Activated CD4-positive, alpha-beta T cell treated with anti-CD3 and anti-CD28 coated beads, Interleukin-2, amount 10 ng/mL, durations not matched to agents 7 days and 5 days (primary cell): Measurements from ENCODE around the gene RPA3. TPM values are rescaled to one million over a fixed set of nuclear protein-coding genes. Genes with fewer than 3 reads are reported as not detected.

Source experiments
- CTCF ChIA-PET: fragments of 350-600 bp; sonication (Branson Sonifier 250); formaldehyde crosslinking; loops from one replicate; lab custom pipeline; 2021; ENCODE audit warnings: antibody characterized with exemption; lab: Charles Lee
- POLR2A ChIA-PET: fragments of 350-600 bp; sonication (Branson Sonifier 250); formaldehyde crosslinking; loops from one replicate; lab custom pipeline; 2021; ENCODE audit warnings: antibody characterized with exemption; lab: Charles Lee
- DNase-seq: peaks from one replicate; pipeline ENCODE4 v3.0.0-alpha.2; 2020
- H3K27ac Mint-ChIP-seq: one replicate; pipeline ENCODE4 v1.8.0; 2021; ENCODE audit warnings: mild to moderate bottlenecking, moderate library complexity, mixed read lengths
- H3K27me3 Mint-ChIP-seq: one replicate; pipeline ENCODE4 v1.8.0; 2021; ENCODE audit warnings: mixed read lengths
- H3K36me3 Mint-ChIP-seq: one replicate; pipeline ENCODE4 v1.8.0; 2021; ENCODE audit warnings: low read depth, mixed read lengths
- H3K4me1 Mint-ChIP-seq: one replicate; pipeline ENCODE4 v1.8.0; 2021; ENCODE audit warnings: mixed read lengths
- H3K4me3 Mint-ChIP-seq: one replicate; pipeline ENCODE4 v1.8.0; 2021; ENCODE audit warnings: mild to moderate bottlenecking, moderate library complexity, mixed read lengths
- H3K9me3 Mint-ChIP-seq: one replicate; pipeline ENCODE4 v1.8.0; 2021; ENCODE audit warnings: mixed read lengths
- total RNA-seq, 2 experiments: library from RNA; stranded (reverse); gene quantifications; one replicate each; pipeline ENCODE4 v1.2.3, GENCODE V29; 2021

Gene RPA3
- 10 to 100 TPM; 93.2 to 93.4 TPM for total RNA-seq

DNA sequence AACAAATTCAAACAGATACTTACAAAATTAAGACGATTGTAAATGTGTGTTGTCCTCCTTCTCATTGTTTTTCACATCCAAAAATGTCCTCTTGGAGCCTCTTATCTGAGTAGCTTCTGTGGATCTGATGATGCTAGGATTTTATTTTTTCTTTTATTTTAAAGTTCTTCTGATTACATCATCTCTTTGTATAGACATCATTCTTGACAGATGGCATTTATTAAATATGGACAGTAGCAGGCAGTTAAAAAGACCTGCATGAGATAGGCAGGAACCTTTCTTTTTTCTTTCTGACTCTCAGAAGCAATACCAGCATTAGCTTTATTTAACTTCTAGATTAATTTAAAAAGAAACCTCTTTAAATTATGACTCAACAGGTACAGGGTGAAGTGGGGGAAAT, at the start of gene RPA3:
Gene RPA3 (minus strand): TSS at position 116 of the 400 bp plus-strand sequence. CDS start 78,189 bp downstream, outside the sequence.
- Mint-ChIP-seq H3K36me3 (peaks cover 11% of the 10 kb centered on the region), H3K27ac (peak within 1 kb of the TSS; percentile 50), H3K9me3 (peaks cover 7% of the 10 kb centered on the region), H3K4me3 (no peak within 1 kb of the TSS), H3K27me3 (no peaks in the 10 kb centered on the region), H3K4me1 (peaks cover 17% of the 10 kb centered on the region)
- DNase-seq = no peak
- POLR2A ChIA-PET = no interaction called here
- CTCF ChIA-PET = interaction anchor here (0.8 to 1.3 kb wide), 2 partner anchors 31 to 78 kb away, joined by 3 read pairs; partner anchors contain the start of gene UMAD1

DNA sequence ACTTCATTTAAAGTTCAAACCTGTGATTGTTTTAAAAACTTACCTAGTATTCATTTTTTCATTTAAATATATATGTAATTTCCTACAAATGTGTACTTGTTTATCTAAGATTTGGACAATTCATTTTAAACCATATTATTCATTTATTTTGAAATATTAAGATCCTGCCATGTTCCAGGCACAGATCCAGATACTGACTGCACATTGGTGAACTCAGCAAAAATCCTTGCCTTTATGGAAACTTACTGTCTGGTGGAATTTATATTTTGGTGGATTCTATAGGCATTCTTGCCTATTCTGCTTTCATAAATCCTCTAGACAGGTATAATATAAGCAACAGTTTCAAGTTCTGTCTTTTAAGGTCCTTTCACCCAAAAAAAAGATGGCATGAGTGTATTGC, 48.3 kb upstream of the RPA3 start:
- no peaks in the 10 kb centered on the region for H3K36me3 Mint-ChIP-seq
- ChIA-PET CTCF (interaction anchor here (0.6 kb wide), 2 partner anchors 422 to 489 kb away, joined by 3 read pairs; no protein-coding TSS in a partner anchor), POLR2A (interaction anchor here (0.6 kb wide), 1 partner anchor 44 kb away, joined by 4 read pairs; no protein-coding TSS in a partner anchor)
- no peak overlapping the region for H3K27ac Mint-ChIP-seq
- no peak for DNase-seq
- H3K27me3 Mint-ChIP-seq = no peaks in the 10 kb centered on the region
- no peaks in the 10 kb centered on the region for H3K9me3 Mint-ChIP-seq
- peaks cover 33% of the 10 kb centered on the region for H3K4me1 Mint-ChIP-seq
- H3K4me3 Mint-ChIP-seq = no peak overlapping the region

DNA sequence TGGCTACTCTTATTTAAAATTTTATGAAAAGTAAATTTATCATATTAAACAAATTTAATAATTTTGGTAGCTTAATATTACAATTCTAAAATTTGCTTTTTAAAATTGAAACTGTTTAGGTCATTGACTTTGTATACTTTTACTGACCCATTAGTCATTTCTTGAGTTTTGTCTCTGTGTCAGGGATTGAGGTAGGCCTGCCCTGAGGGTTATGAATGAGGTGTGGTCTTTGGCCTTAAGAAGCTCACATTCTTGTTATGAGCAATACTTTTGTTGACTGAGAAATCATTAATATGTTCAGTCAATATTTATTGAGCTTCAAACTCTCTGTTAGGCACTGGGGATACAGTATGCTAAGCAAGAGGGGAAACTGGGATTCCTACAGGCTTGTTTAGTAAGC, 47.0 kb upstream of the RPA3 start:
- H3K27ac Mint-ChIP-seq = no peak overlapping the region
- H3K36me3 Mint-ChIP-seq = no peaks in the 10 kb centered on the region
- ChIA-PET CTCF (interaction anchor here (0.7 to 1.5 kb wide), 4 partner anchors 31 to 383 kb away, joined by 3 to 7 read pairs (median 3); no protein-coding TSS in a partner anchor), POLR2A (no interaction called here)
- no peaks in the 10 kb centered on the region for H3K27me3 Mint-ChIP-seq
- peaks cover 42% of the 10 kb centered on the region for H3K4me1 Mint-ChIP-seq
- no peak for DNase-seq
- no peak overlapping the region for H3K4me3 Mint-ChIP-seq
- H3K9me3 Mint-ChIP-seq = no peaks in the 10 kb centered on the region

DNA sequence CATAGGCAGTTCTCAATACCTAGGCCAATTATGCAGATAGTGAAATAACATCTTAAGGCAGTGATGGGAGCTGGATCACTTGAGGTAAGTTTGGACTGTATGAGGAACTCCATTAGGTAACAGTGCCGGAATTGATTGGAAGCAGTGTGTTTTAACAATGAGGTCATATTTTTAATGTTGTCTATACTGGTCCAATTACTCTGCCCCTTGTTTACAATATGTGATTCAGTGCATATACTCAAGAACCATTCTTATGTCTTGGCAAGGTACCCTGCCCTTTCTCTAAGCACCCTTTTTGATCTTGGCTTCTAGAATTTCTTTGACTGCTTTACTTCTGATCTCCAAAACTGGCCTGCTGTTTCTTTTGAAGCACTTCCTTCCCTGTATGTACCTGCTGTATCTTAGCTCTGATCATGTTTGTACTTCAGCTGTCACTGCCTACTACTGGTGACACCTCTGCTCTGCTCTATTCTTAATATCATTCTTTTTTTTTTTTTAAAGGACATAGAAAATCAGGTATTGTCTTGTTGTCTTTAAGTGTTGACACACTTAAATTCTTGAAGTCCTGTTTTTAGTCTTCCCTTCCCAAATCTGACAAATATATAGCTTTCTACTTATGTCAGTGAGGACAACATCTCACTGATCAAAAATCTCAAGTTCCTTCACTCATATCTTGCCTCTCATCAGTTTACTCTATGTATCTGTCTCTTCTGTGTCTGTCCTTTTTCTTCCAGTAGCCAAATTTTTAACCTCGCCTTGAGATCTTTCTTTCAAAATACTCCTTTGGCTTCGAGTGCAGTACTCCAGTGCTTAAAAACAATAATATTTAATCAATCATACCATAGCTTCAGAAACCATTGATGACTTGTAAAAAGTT, 46.4 kb upstream of the RPA3 start:
- Mint-ChIP-seq H3K4me1 (peaks cover 43% of the 10 kb centered on the region), H3K4me3 (no peak overlapping the region), H3K9me3 (no peaks in the 10 kb centered on the region), H3K27me3 (no peaks in the 10 kb centered on the region), H3K27ac (peak overlapping the region; percentile 73), H3K36me3 (no peaks in the 10 kb centered on the region)
- peak; percentile 25 for DNase-seq
- ChIA-PET POLR2A (no interaction called here), CTCF (interaction anchor here (0.7 to 1.5 kb wide), 6 partner anchors 8 to 384 kb away, joined by 3 to 7 read pairs (median 3); no protein-coding TSS in a partner anchor)

DNA sequence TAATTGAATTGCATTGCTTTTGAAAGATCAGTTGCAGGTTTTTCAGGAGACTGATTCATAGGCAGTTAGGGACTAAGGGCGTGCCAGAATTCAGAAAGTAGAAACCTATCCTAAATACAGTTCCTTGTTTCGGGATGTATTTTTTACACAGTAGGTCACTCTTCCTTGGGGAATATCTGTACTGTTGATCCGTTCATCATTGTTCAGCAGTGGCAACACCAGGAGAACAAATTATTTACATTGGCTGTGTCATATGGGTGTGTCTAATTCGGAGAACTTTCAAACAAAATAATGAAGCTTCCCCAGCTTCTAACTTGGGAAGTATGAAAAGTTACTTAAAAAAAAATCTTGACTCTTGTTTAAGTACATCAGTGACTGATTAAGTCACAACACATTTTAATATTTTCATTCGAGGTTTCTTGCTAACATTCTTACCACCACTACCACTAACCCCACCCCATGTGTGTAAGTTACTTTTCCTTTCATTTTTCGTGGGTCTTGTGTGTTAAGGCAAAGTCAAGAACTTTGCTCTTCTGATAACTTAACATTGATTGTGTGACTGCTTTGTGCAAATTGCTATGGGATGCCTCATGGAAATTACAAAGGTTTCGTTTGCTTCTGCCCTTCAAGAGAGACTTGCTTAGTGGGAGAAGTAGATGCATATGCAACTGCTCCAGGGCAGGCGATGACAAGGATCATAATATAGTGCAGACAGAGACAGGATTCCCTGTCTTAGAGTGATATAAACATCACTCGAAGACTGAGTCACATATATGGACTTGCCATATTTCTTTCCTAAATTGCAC, 43.8 kb upstream of the RPA3 start:
- Mint-ChIP-seq H3K36me3 (no peaks in the 10 kb centered on the region), H3K27me3 (no peaks in the 10 kb centered on the region), H3K27ac (peak overlapping the region; percentile 96), H3K9me3 (no peaks in the 10 kb centered on the region), H3K4me1 (peaks cover 43% of the 10 kb centered on the region), H3K4me3 (peak overlapping the region; percentile 86)
- peak; percentile 55 for DNase-seq
- ChIA-PET CTCF (no interaction called here), POLR2A (no interaction called here)

DNA sequence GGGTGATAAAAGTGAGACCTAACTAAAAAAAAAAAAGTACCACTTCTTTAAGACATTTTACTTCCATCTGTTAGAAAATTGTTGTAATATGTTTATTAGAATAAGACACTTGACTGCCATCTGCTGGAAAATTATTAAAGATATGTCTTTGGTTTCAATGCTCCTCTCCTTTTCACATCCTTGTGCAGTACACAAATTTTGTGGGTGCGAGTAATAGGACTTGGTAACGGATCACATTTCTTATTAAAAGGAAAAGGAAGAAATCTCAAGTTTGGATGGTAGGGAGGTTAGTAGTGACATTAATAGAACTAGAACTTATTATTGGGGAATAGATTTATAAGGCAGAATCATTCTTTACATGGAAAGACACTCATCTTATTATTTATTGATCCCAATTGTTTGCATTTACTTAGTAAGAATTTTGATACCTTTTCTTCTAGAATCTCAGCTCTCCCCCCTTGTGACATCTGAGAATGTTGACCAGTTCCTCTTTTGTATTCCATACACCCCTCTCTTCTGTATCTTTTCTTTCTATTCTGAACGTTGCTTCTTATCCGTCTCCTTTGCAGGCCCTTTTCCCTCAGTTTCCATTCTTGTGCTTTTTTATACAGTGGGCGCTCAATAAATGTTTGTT, 43.0 kb upstream of the RPA3 start:
- POLR2A ChIA-PET = no interaction called here
- H3K27ac Mint-ChIP-seq = peak overlapping the region; percentile 96
- H3K9me3 Mint-ChIP-seq = no peaks in the 10 kb centered on the region
- no peaks in the 10 kb centered on the region for H3K27me3 Mint-ChIP-seq
- peak overlapping the region; percentile 86 for H3K4me3 Mint-ChIP-seq
- CTCF ChIA-PET = interaction anchor here (0.7 to 1.0 kb wide), 3 partner anchors 11 to 80 kb away, joined by 3 to 4 read pairs (median 3); no protein-coding TSS in a partner anchor
- H3K4me1 Mint-ChIP-seq = peaks cover 43% of the 10 kb centered on the region
- DNase-seq = no peak
- H3K36me3 Mint-ChIP-seq = no peaks in the 10 kb centered on the region

DNA sequence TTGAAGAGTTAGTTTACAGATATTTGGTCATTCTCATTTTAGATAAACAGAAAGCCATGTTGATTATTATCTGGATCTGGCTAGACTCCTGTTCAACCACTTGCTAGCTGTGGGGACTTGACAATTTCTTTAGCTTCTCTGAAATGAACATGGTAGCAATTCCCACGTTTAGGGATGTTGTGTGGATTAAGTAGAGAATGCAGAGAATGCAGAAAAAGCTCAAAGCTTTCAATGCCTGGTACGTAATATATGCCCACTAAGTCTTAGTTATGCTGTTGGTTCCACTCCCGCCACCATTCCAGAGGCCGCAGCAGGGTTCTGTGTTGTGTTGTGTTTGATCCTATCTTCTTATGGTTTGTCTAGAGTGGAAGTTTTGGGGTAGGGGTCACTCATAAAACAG, 39.2 kb upstream of the RPA3 start:
- CTCF ChIA-PET = interaction anchor here (1.4 kb wide), 1 partner anchor 433 kb away, joined by 3 read pairs; no protein-coding TSS in a partner anchor

DNA sequence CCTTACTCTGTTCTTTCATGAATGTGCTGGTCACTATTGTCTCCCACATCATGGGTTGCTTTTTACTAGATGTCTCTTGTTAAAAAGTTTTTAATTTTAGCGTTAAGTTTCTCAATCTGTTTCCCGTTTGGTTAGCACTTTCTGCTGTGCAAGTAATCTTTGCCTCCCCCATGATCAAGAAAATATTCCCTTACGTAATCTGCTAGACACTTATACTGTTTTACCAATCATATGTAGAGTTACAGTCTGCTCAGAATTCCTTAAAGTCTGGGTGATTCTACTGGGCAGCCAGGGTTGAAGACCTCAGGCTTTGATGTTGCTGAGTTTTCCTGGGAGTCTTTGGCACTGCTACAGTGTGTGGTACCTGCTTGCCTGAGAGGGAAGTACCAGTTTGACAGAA, 38.2 kb upstream of the RPA3 start:
- ChIA-PET CTCF (interaction anchor here (0.7 to 1.5 kb wide), 2 partner anchors 11 to 75 kb away, joined by 3 read pairs; no protein-coding TSS in a partner anchor), POLR2A (no interaction called here)
- Mint-ChIP-seq H3K4me1 (peaks cover 15% of the 10 kb centered on the region), H3K9me3 (no peaks in the 10 kb centered on the region), H3K36me3 (peaks cover 7% of the 10 kb centered on the region), H3K27ac (no peak overlapping the region), H3K27me3 (no peaks in the 10 kb centered on the region), H3K4me3 (no peak overlapping the region)
- no peak for DNase-seq

More for the DNA sequence above, 39.2 kb upstream of the RPA3 start:
- Mint-ChIP-seq H3K4me3 (no peak overlapping the region), H3K27ac (no peak overlapping the region), H3K4me1 (peaks cover 23% of the 10 kb centered on the region), H3K27me3 (no peaks in the 10 kb centered on the region), H3K36me3 (peaks cover 7% of the 10 kb centered on the region), H3K9me3 (no peaks in the 10 kb centered on the region)
- no peak for DNase-seq
- POLR2A ChIA-PET = no interaction called here

DNA sequence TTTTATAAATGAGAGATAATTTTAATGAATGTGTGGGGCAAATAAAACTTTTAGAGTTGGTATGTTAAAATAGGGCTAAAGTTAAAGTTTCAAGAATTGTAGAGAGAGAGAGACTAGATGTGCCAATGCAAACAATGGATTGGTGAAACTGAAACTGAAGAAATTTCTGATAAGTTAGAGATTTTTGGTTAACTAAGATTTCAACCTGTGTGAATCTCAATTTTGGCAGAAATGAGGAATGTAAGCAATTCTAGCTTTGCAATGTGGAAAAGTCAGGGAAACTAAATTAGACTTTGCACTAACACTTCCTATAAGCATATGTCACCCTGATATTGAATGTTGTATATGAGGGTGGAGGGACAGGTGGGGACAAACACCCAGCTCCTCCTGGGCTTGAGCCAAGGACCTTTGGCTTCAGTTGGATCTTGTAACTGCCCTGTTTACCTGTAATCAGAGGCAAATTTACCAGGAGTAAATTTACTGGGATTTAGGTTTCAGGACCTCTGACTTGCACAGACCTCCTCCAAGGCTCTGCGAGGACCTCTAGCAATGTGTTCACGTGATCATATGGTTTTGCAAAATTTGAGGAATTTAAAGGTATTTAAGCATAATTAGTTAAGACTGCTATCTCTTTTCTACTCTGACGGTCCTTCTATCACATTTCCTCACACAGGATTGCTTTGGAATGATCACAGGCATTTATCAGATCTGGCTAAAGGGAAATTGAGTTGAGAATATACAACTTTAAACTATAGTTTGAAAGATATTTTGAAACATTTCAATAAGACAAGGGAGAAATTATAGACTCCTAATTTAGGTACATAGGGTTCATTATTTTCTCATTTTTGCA, 33.1 kb upstream of the RPA3 start:
- no peaks in the 10 kb centered on the region for H3K9me3 Mint-ChIP-seq
- H3K4me1 Mint-ChIP-seq = peaks cover 17% of the 10 kb centered on the region
- H3K27me3 Mint-ChIP-seq = no peaks in the 10 kb centered on the region
- H3K27ac Mint-ChIP-seq = no peak overlapping the region
- DNase-seq = no peak
- H3K4me3 Mint-ChIP-seq = peak overlapping the region; percentile 12
- POLR2A ChIA-PET = no interaction called here
- CTCF ChIA-PET = no interaction called here
- peaks cover 7% of the 10 kb centered on the region for H3K36me3 Mint-ChIP-seq

DNA sequence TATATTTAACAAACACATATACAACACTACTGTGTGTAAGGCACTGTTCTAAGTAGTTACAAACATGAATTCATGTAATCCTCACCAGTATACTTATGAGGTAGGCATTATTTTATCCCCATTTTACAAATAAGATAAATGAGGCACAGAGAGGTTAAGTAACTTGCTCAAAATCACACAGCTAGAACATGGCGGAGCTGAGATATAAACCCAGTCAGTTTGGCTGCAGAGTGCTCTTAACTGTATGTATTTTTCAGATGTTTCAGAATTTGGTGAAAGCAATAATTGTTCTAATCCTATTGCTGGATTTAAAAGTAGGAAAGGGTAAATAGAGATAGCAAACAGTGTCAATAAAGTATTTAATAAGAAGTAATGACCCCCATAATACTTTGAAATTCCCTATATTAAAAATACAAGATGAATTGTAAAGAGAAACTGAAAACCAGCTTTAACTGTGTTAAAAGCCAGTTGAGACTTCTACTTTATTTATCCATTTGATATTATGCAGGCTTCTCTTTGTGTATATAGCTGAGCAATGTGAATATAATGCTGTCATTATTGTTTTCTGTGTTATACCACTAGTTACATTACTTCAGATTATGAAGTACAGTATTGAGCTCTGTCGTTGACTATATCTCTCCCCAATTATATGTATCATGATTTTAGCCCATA, 32.3 kb upstream of the RPA3 start:
- H3K9me3 Mint-ChIP-seq = no peaks in the 10 kb centered on the region
- peak overlapping the region; percentile 12 for H3K4me3 Mint-ChIP-seq
- peaks cover 7% of the 10 kb centered on the region for H3K36me3 Mint-ChIP-seq
- peaks cover 17% of the 10 kb centered on the region for H3K4me1 Mint-ChIP-seq
- CTCF ChIA-PET = interaction anchor here (0.6 kb wide), 1 partner anchor 10 kb away, joined by 3 read pairs; no protein-coding TSS in a partner anchor
- POLR2A ChIA-PET = no interaction called here
- no peak for DNase-seq
- no peak overlapping the region for H3K27ac Mint-ChIP-seq
- H3K27me3 Mint-ChIP-seq = no peaks in the 10 kb centered on the region

DNA sequence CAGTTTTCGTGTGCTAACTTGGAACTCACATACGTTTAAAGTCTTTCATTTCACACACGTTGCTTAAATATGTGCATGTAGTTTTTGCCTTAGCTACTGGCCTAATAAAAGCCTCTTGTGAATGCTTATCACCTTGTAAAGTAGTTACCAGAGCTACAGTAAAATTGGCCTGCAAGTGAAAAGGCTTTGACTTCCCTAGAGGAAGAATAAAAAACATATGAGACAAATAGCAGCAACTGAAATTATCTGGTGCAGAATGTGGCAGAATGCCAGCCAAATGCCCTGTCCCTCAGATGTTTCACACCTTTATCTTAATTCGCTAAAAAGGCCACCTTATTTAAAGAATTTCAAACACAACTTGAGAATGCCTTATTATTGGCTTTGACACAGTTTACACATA, 28.1 kb upstream of the RPA3 start:
- Mint-ChIP-seq H3K9me3 (no peaks in the 10 kb centered on the region), H3K4me3 (no peak overlapping the region), H3K4me1 (peaks cover 11% of the 10 kb centered on the region), H3K27me3 (no peaks in the 10 kb centered on the region), H3K27ac (no peak overlapping the region), H3K36me3 (no peaks in the 10 kb centered on the region)
- ChIA-PET POLR2A (no interaction called here), CTCF (no interaction called here)
- DNase-seq = no peak
